ENCODE results near the gene IGFLR1. TPM values are rescaled to one million over a fixed set of nuclear protein-coding genes. Genes with fewer than 3 reads are reported as not detected.

Gene IGFLR1
- total RNA-seq, 1 donor: 0.72 TPM

GRCh38 chr19:35746531-35746930 is 4.3 kb upstream of the IGFLR1 start:
- Histone ChIP-seq H3K27me3 (ENCODE audit: insufficient read depth, low read length) (no peaks in the 10 kb centered on the region), H3K9me3 (ENCODE audit: low read depth, low read length) (no peaks in the 10 kb centered on the region), H2AFZ (ENCODE audit: low read length) (no peak overlapping the region), H3K4me2 (ENCODE audit: insufficient read depth, low read length) (peak overlapping the region; percentile 87), H3K27ac (ENCODE audit: low read depth, low read length) (peak overlapping the region; percentile 97), H4K20me1 (ENCODE audit: insufficient read depth, low read length) (peaks cover 11% of the 10 kb centered on the region), H3K4me1 (ENCODE audit: insufficient read depth, low read length) (peaks cover 29% of the 10 kb centered on the region), H3K79me2 (ENCODE audit: insufficient read depth, low read length) (peaks cover 43% of the 10 kb centered on the region), H3K36me3 (ENCODE audit: insufficient read depth, low read length) (peaks cover 13% of the 10 kb centered on the region), H3K4me3 (ENCODE audit: insufficient read depth, low read length) (peak overlapping the region; percentile 87)
- no peak for TF ChIP-seq CTCF (IDR thresholded peaks at IDR 0.05; ENCODE audit: extremely low read depth, low read depth, low read length)
- DNase-seq (ENCODE audit: insufficient read length, low spot score, missing footprints): no peak

DNA sequence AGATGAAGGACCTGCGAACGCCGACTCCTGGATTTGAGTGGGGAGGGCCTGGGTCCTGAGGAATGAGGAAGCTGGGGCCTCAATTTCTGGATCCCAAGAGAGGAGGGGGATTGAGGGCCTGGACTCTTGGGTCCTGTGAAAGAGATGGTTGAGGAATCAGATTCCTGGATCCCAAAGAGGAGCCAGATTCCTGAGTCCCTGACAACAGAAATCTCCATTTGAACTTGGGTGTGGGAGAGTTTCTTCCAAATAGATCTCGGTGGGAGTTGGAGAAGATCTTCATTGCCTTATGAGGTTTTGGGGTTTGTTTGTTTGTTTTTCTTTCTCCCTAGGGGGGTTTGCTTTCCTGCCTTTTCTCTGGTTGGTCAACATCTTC is 3.8 kb upstream of the IGFLR1 start:
- H3K36me3 ChIP-seq (ENCODE audit: insufficient read depth, low read length): peaks cover 13% of the 10 kb centered on the region
- no peaks in the 10 kb centered on the region for H3K27me3 ChIP-seq (ENCODE audit: insufficient read depth, low read length)
- H4K20me1 ChIP-seq (ENCODE audit: insufficient read depth, low read length): peaks cover 11% of the 10 kb centered on the region
- peaks cover 29% of the 10 kb centered on the region for H3K4me1 ChIP-seq (ENCODE audit: insufficient read depth, low read length)
- no peaks in the 10 kb centered on the region for H3K9me3 ChIP-seq (ENCODE audit: low read depth, low read length)
- H3K4me3 ChIP-seq (ENCODE audit: insufficient read depth, low read length): peak overlapping the region; percentile 87
- H3K4me2 ChIP-seq (ENCODE audit: insufficient read depth, low read length): peak overlapping the region; percentile 87
- TF ChIP-seq CTCF (IDR thresholded peaks at IDR 0.05; ENCODE audit: extremely low read depth, low read depth, low read length): no peak
- peaks cover 43% of the 10 kb centered on the region for H3K79me2 ChIP-seq (ENCODE audit: insufficient read depth, low read length)
- no peak for DNase-seq (ENCODE audit: insufficient read length, low spot score, missing footprints)
- no peak overlapping the region for H2AFZ ChIP-seq (ENCODE audit: low read length)
- H3K27ac ChIP-seq (ENCODE audit: low read depth, low read length): peak overlapping the region; percentile 97

GRCh38 chr19:35745328-35746086 is 3.3 kb upstream of the IGFLR1 start, which contains the start of the genes PSENEN and U2AF1L4:
Gene PSENEN, plus strand, starts transcription at chr19:35745651. Its CDS starts 280 bp downstream, at chr19:35745931.
Gene U2AF1L4, minus strand, starts transcription at chr19:35745418. Its CDS starts 27 bp downstream, at chr19:35745391.
- H3K4me2 ChIP-seq (ENCODE audit: insufficient read depth, low read length): peak within 1 kb of the TSS; percentile 97
- H3K36me3 ChIP-seq (ENCODE audit: insufficient read depth, low read length): peaks cover 13% of the 10 kb centered on the region
- peaks cover 41% of the 10 kb centered on the region for H3K79me2 ChIP-seq (ENCODE audit: insufficient read depth, low read length)
- H2AFZ ChIP-seq (ENCODE audit: low read length): peak within 1 kb of the TSS; percentile 92
- peak within 1 kb of the TSS; percentile 87 for H3K4me3 ChIP-seq (ENCODE audit: insufficient read depth, low read length)
- peaks cover 10% of the 10 kb centered on the region for H4K20me1 ChIP-seq (ENCODE audit: insufficient read depth, low read length)
- peak within 1 kb of the TSS; percentile 97 for H3K27ac ChIP-seq (ENCODE audit: low read depth, low read length)
- DNase-seq (ENCODE audit: insufficient read length, low spot score, missing footprints): peak; percentile 98
- peaks cover 29% of the 10 kb centered on the region for H3K4me1 ChIP-seq (ENCODE audit: insufficient read depth, low read length)
- no peaks in the 10 kb centered on the region for H3K9me3 ChIP-seq (ENCODE audit: low read depth, low read length)
- TF ChIP-seq CTCF (IDR thresholded peaks at IDR 0.05; ENCODE audit: extremely low read depth, low read depth, low read length): no peak
- H3K27me3 ChIP-seq (ENCODE audit: insufficient read depth, low read length): no peaks in the 10 kb centered on the region
